WTC11 (cell line): ENCODE measurements around the gene CASKIN2. TPM values are rescaled to one million over a fixed set of nuclear protein-coding genes. Genes with fewer than 3 reads are reported as not detected.

Experiments
- ATAC-seq: fragments of 200-7000 bp; cut with Tn5 transposase; 2 replicates; pipeline ENCODE4 v1.10.0; 2021; ENCODE audit warnings: mild to moderate bottlenecking, moderate library complexity
- CTCF ChIA-PET: fragments of 300-600 bp; sonication (Branson Sonifier 250); formaldehyde crosslinking; loops from one replicate; lab custom pipeline; 2021; ENCODE audit warnings: antibody characterized with exemption; lab: Charles Lee
- POLR2A ChIA-PET: fragments of 350-600 bp; sonication (Branson Sonifier 250); formaldehyde crosslinking; loops from one replicate; lab custom pipeline; 2021; ENCODE audit warnings: antibody characterized with exemption; lab: Charles Lee
- DNase-seq: peaks from one replicate; pipeline ENCODE4 v3.0.0; 2021; ENCODE audit warnings: low spot score
- H3K27ac Mint-ChIP-seq: 2 replicates; pipeline ENCODE4 v1.8.0; 2021; ENCODE audit warnings: mixed read lengths
- H3K27me3 Mint-ChIP-seq: 2 replicates; pipeline ENCODE4 v1.8.0; 2021; ENCODE audit warnings: low read depth, mild to moderate bottlenecking, moderate library complexity, mixed read lengths
- H3K36me3 Mint-ChIP-seq: 2 replicates; pipeline ENCODE4 v1.8.0; 2021; ENCODE audit warnings: mixed read lengths
- H3K4me1 Mint-ChIP-seq: 2 replicates; pipeline ENCODE4 v1.8.0; 2022; ENCODE audit warnings: mixed read lengths
- H3K4me3 Mint-ChIP-seq: 2 replicates; pipeline ENCODE4 v1.8.0; 2021; ENCODE audit warnings: mild to moderate bottlenecking, moderate library complexity, mixed read lengths
- H3K9me3 Mint-ChIP-seq: 2 replicates; pipeline ENCODE4 v1.8.0; 2021; ENCODE audit warnings: mixed read lengths
- CREM ChIP-seq: sonication (generic); formaldehyde crosslinking; IDR thresholded peaks from 2 replicates; pipeline ENCODE4 v1.8.1; 2022; ENCODE audit warnings: mild to moderate bottlenecking, missing genetic modification reagents, moderate library complexity
- E2F1 ChIP-seq: sonication (generic); formaldehyde crosslinking; IDR thresholded peaks from 2 replicates; pipeline ENCODE4 v1.8.0; 2022; ENCODE audit warnings: mild to moderate bottlenecking, missing genetic modification reagents
- ESRRA ChIP-seq: sonication (generic); formaldehyde crosslinking; IDR thresholded peaks from 2 replicates; pipeline ENCODE4 v1.8.1; 2022; ENCODE audit warnings: mild to moderate bottlenecking, missing genetic modification reagents, borderline replicate concordance
- PREB ChIP-seq: sonication (generic); formaldehyde crosslinking; IDR thresholded peaks from 2 replicates; pipeline ENCODE4 v1.8.1; 2022; ENCODE audit warnings: mild to moderate bottlenecking, missing genetic modification reagents, moderate library complexity, borderline replicate concordance
- PRRX2 ChIP-seq: fragments of 250-450 bp; sonication (Bioruptor Pico); IDR thresholded peaks from 2 replicates; pipeline ENCODE4 v1.8.0; 2021; ENCODE audit warnings: mild to moderate bottlenecking
- ZMAT4 ChIP-seq: fragments of 250-450 bp; sonication (Bioruptor Pico); IDR thresholded peaks from 2 replicates; pipeline ENCODE4 v1.9.0; 2021; ENCODE audit warnings: mild to moderate bottlenecking
- ZNF317 ChIP-seq: sonication (generic); formaldehyde crosslinking; IDR thresholded peaks from 2 replicates; pipeline ENCODE4 v1.8.1; 2023; ENCODE audit warnings: low read depth, mild to moderate bottlenecking, moderate library complexity, missing genetic modification reagents, borderline replicate concordance
- ZNF396 ChIP-seq: fragments of 250-450 bp; sonication (Bioruptor Pico); IDR thresholded peaks from 2 replicates; pipeline ENCODE4 v1.8.0; 2021; ENCODE audit warnings: mild to moderate bottlenecking, moderate library complexity, borderline replicate concordance
- ZNF532 ChIP-seq: fragments of 250-450 bp; sonication (Bioruptor Pico); IDR thresholded peaks from 2 replicates; pipeline ENCODE4 v1.9.0; 2021; ENCODE audit warnings: mild to moderate bottlenecking, borderline replicate concordance
- total RNA-seq: library from RNA; stranded (reverse); gene quantifications from 3 replicates; pipeline ENCODE4 v1.2.3, GENCODE V29; 2021

The CASKIN2 gene
- total RNA-seq, 1 experiment from 2014 or later, result 31.9 TPM

- TF ChIP-seq E2F1 (CRISPR knock-in tag) (no peak), ZNF317 (CRISPR knock-in tag) (no peak)
Measured at GRCh38 chr17:75542229-75542628, 26.9 kb upstream of the CASKIN2 start (continued).

- Mint-ChIP-seq H3K4me3 (no peak overlapping the region), H3K9me3 (no peaks in the 10 kb centered on the region), H3K27me3 (no peaks in the 10 kb centered on the region), H3K27ac (peak overlapping the region; percentile 88), H3K36me3 (no peaks in the 10 kb centered on the region), H3K4me1 (peaks cover 26% of the 10 kb centered on the region)
- DNase-seq (no peak), ATAC-seq (no peak)
- ChIA-PET POLR2A (no interaction called here), CTCF (interaction anchor here (1.7 kb wide), 1 partner anchor 92 kb away, joined by 4 read pairs; no protein-coding TSS in a partner anchor)
- TF ChIP-seq ZNF396 (CRISPR knock-in tag) (no peak), PREB (CRISPR knock-in tag) (no peak), ZMAT4 (no peak)
Measured at GRCh38 chr17:75540923-75541503, 25.7 kb upstream of the CASKIN2 start.

GRCh38 chr17:75539967-75540729, 24.8 kb upstream of the CASKIN2 start:
- no peaks in the 10 kb centered on the region for H3K27me3 Mint-ChIP-seq
- no peaks in the 10 kb centered on the region for H3K36me3 Mint-ChIP-seq
- peak overlapping the region; percentile 88 for H3K27ac Mint-ChIP-seq
- DNase-seq (no peak), ATAC-seq (no peak)
- TF ChIP-seq ESRRA, result no peak
- no peak for TF ChIP-seq CREM (CRISPR knock-in tag)
- CTCF ChIA-PET, result interaction anchor here (1.1 to 2.2 kb wide), 3 partner anchors 24 to 93 kb away, joined by 5 read pairs; partner anchors contain the start of gene TSEN54
- POLR2A ChIA-PET, result no interaction called here
- H3K4me1 Mint-ChIP-seq, result peaks cover 19% of the 10 kb centered on the region
- no peak overlapping the region for H3K4me3 Mint-ChIP-seq
- H3K9me3 Mint-ChIP-seq, result no peaks in the 10 kb centered on the region

GRCh38 chr17:75536366-75536765, 21.0 kb upstream of the CASKIN2 start:
- no peak for ATAC-seq
- H3K4me1 Mint-ChIP-seq, result peaks cover 2% of the 10 kb centered on the region

More at GRCh38 chr17:75536366-75536765, 21.0 kb upstream of the CASKIN2 start:
- peaks cover 8% of the 10 kb centered on the region for H3K36me3 Mint-ChIP-seq
- no peak overlapping the region for H3K27ac Mint-ChIP-seq
- no peaks in the 10 kb centered on the region for H3K9me3 Mint-ChIP-seq
- TF ChIP-seq ZNF532 (CRISPR knock-in tag) (no peak), CREM (CRISPR knock-in tag) (no peak), PRRX2 (CRISPR knock-in tag) (no peak)
- DNase-seq, result no peak
- ChIA-PET CTCF (interaction anchor here (1.6 kb wide), 1 partner anchor 10 kb away, joined by 6 read pairs; no protein-coding TSS in a partner anchor), POLR2A (no interaction called here)
- H3K4me3 Mint-ChIP-seq, result no peak overlapping the region
- H3K27me3 Mint-ChIP-seq, result no peaks in the 10 kb centered on the region
